Measurements from ENCODE around the gene PRM1.

PRM1 gene

GRCh38 chr16:11313493-11314308, 32.6 kb upstream of the PRM1 start:
- no peak for DNase-seq (ENCODE audit: low read depth)
- no peak for TF ChIP-seq CTCF (conservative IDR thresholded peaks at IDR 0.05; ENCODE audit: low read depth, low read length)
- no peak overlapping the region for H3K4me3 ChIP-seq (ENCODE audit: low read length)

- TF ChIP-seq CTCF (conservative IDR thresholded peaks at IDR 0.05; ENCODE audit: low read depth, low read length), result no peak
- no peak overlapping the region for H3K4me3 ChIP-seq (ENCODE audit: low read length)
- DNase-seq (ENCODE audit: low read depth), result no peak
These were observed 31.8 kb upstream of the PRM1 start for GRCh38 chr16:11312718-11313492.

GRCh38 chr16:11310997-11311561, 29.9 kb upstream of the PRM1 start:
- DNase-seq (ENCODE audit: low read depth), result no peak
- no peak overlapping the region for H3K4me3 ChIP-seq (ENCODE audit: low read length)
- no peak for TF ChIP-seq CTCF (conservative IDR thresholded peaks at IDR 0.05; ENCODE audit: low read depth, low read length)

GRCh38 chr16:11310634-11310977, 29.5 kb upstream of the PRM1 start:
- DNase-seq (ENCODE audit: low read depth), result no peak
- TF ChIP-seq CTCF (conservative IDR thresholded peaks at IDR 0.05; ENCODE audit: low read depth, low read length), result no peak

GRCh38 chr16:11309895-11310633, 28.9 kb upstream of the PRM1 start:
- no peak for TF ChIP-seq CTCF (conservative IDR thresholded peaks at IDR 0.05; ENCODE audit: low read depth, low read length)
- no peak overlapping the region for H3K4me3 ChIP-seq (ENCODE audit: low read length)
- no peak for DNase-seq (ENCODE audit: low read depth)

More at GRCh38 chr16:11310634-11310977, 29.5 kb upstream of the PRM1 start:
- no peak overlapping the region for H3K4me3 ChIP-seq (ENCODE audit: low read length)

- DNase-seq (ENCODE audit: low read depth), result no peak
- TF ChIP-seq CTCF (conservative IDR thresholded peaks at IDR 0.05; ENCODE audit: low read depth, low read length), result no peak
- H3K4me3 ChIP-seq (ENCODE audit: low read length), result no peak overlapping the region
These were observed 27.6 kb upstream of the PRM1 start for GRCh38 chr16:11308493-11309283.

Data from retinal pigment epithelial cell (primary cell).